Astrocyte of the cerebellum (primary cell): ENCODE data around the gene B3GNT9.

ENCODE experiments used
- DNase-seq: peaks from one replicate; pipeline ENCODE4 v3.0.0-alpha.2; 2011; ENCODE audit warnings: low read depth
- H3K4me3 ChIP-seq: 2 replicates; pipeline ENCODE4 v1.5.1; 2011; ENCODE audit warnings: mild to moderate bottlenecking, low read depth, low read length, moderate library complexity
- in situ Hi-C: cut with HindIII; loops from 2 replicates; pipeline ENCODE4 v1.10.0; 2017; ENCODE audit warnings: low sequenced_read_pairs
- TF ChIP-seq, protein P1 (sequence below): IDR thresholded peaks from 2 replicates; pipeline ENCODE4 v1.5.1; 2012; ENCODE audit warnings: low read length, low read depth, moderate library complexity, mild to moderate bottlenecking; ENCODE audit errors: missing control alignments

The B3GNT9 gene

GRCh38 chr16:67169642-67170167, 18.9 kb upstream of the B3GNT9 start:
- in situ Hi-C loops, result no loop called here
- peak overlapping the region; percentile 35 for H3K4me3 ChIP-seq
- DNase-seq, result no peak
- TF ChIP-seq, protein P1, sequence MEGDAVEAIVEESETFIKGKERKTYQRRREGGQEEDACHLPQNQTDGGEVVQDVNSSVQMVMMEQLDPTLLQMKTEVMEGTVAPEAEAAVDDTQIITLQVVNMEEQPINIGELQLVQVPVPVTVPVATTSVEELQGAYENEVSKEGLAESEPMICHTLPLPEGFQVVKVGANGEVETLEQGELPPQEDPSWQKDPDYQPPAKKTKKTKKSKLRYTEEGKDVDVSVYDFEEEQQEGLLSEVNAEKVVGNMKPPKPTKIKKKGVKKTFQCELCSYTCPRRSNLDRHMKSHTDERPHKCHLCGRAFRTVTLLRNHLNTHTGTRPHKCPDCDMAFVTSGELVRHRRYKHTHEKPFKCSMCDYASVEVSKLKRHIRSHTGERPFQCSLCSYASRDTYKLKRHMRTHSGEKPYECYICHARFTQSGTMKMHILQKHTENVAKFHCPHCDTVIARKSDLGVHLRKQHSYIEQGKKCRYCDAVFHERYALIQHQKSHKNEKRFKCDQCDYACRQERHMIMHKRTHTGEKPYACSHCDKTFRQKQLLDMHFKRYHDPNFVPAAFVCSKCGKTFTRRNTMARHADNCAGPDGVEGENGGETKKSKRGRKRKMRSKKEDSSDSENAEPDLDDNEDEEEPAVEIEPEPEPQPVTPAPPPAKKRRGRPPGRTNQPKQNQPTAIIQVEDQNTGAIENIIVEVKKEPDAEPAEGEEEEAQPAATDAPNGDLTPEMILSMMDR, result peak; percentile 65

DNA sequence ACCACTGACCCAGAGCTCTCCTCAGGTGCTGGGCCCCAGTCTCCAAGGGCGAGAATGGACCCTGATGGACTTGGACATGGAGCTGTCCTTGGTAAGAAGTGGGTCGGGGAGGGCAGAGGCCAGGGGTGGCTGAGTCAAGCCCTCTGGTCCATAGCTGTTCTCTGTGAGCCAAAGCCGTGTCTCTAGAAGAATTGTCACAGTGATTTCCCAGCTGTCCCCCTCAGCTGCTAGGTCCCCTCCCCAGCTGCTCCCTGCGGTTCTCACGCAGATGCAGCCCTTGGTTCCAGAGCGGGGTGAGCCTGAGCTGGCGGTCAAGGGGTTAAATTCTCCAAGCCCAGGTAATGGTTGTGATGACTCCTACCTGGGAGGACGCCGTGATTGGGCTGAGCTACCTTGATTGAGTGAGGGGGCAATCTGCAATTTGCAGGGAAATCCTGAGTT, 18.2 kb upstream of the B3GNT9 start:
- H3K4me3 ChIP-seq, result no peak overlapping the region
- in situ Hi-C loops, result no loop called here
- DNase-seq, result no peak
- TF ChIP-seq, protein P1, result no peak

- in situ Hi-C loops, result no loop called here
- TF ChIP-seq, protein P1, result no peak
Observed at GRCh38 chr16:67167588-67167987, 16.8 kb upstream of the B3GNT9 start.

DNA sequence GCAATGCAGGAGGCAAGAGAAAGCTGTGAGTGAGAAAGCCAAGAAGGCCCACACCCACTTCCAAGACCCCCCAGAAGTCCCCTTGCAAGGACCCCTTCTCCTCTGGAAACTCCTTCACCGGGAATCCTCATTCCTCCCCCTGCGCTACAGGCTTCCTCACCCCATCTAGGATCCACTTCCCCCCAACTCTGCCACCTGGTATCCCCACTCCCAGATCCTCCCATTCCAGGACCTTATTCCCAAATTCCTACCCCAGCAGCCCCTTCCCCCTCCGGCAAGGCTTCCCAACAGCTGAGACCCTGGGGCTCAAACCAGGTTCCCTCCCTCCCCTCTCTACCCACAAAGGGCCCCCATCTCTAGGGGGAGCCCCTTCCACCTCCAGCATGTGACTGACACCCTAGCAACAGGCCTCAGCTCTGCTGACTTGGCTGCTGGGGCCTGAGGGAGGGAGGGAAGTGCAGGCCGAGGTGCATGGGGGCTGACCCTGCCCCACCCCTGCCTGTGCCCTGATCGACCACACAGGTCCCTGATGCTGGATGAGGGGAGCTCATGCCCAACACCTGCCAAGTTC, 15.9 kb upstream of the B3GNT9 start:
- no peak for DNase-seq
- in situ Hi-C loops, result no loop called here
- no peak overlapping the region for H3K4me3 ChIP-seq
- TF ChIP-seq, protein P1, result no peak

More at GRCh38 chr16:67167588-67167987, 16.8 kb upstream of the B3GNT9 start:
- H3K4me3 ChIP-seq, result no peak overlapping the region
- no peak for DNase-seq

GRCh38 chr16:67166110-67166547, 15.3 kb upstream of the B3GNT9 start:
- no peak for DNase-seq
- in situ Hi-C loops, result no loop called here
- TF ChIP-seq, protein P1, result no peak

GRCh38 chr16:67165121-67166078, 14.6 kb upstream of the B3GNT9 start:
- in situ Hi-C loops, result no loop called here
- no peak overlapping the region for H3K4me3 ChIP-seq
- DNase-seq, result no peak
- TF ChIP-seq, protein P1, result no peak

More at GRCh38 chr16:67166110-67166547, 15.3 kb upstream of the B3GNT9 start:
- no peak overlapping the region for H3K4me3 ChIP-seq
